Activated CD4-positive, alpha-beta T cell treated with anti-CD3 and anti-CD28 coated beads for 4 hours (primary cell): ENCODE measurements around the gene PTPRN2.
"Not testable (repeated sequence)": the region's sequence is repeated elsewhere in the genome, so short reads cannot be mapped to it uniquely, and the experiment has no call there.

Experiments used
- DNase-seq, 2 donors: peaks; one replicate each; pipeline ENCODE4 v3.0.0-alpha.2; 2020

PTPRN2 gene

GRCh38 chr7:158054081-158054480, 533.5 kb downstream of the PTPRN2 start:
- DNase-seq, result no peak

- DNase-seq, result no peak
These were observed 534.3 kb downstream of the PTPRN2 start for GRCh38 chr7:158053183-158053915.

- no peak for DNase-seq
These were observed 535.1 kb downstream of the PTPRN2 start for GRCh38 chr7:158052381-158053060.

GRCh38 chr7:158051776-158052175, 535.8 kb downstream of the PTPRN2 start:
- DNase-seq, result no peak

- DNase-seq, result no peak
These were observed 536.5 kb downstream of the PTPRN2 start for GRCh38 chr7:158050978-158051651.

- DNase-seq, result no peak
These were observed 537.1 kb downstream of the PTPRN2 start for GRCh38 chr7:158050441-158050977.

GRCh38 chr7:158049271-158049670, 538.4 kb downstream of the PTPRN2 start:
- DNase-seq, result no peak

- no peak for DNase-seq
These were observed 539.1 kb downstream of the PTPRN2 start for GRCh38 chr7:158048569-158048968.

- DNase-seq, result no peak
These were observed 540.1 kb downstream of the PTPRN2 start for GRCh38 chr7:158047391-158048059.

- not testable (repeated sequence) for DNase-seq
These were observed 541.4 kb downstream of the PTPRN2 start for GRCh38 chr7:158046246-158046645.

- no peak for DNase-seq
These were observed 543.2 kb downstream of the PTPRN2 start for GRCh38 chr7:158044482-158044823.

GRCh38 chr7:158043551-158044481, 543.8 kb downstream of the PTPRN2 start:
- no peak for DNase-seq

- no peak for DNase-seq
These were observed 545.3 kb downstream of the PTPRN2 start for GRCh38 chr7:158042156-158042880.

GRCh38 chr7:158040199-158040598, 547.4 kb downstream of the PTPRN2 start:
- no peak for DNase-seq

GRCh38 chr7:158039270-158039669, 548.4 kb downstream of the PTPRN2 start:
- no peak for DNase-seq

GRCh38 chr7:158037211-158037610, 550.4 kb downstream of the PTPRN2 start:
- DNase-seq, result no peak

GRCh38 chr7:158035343-158035742, 552.3 kb downstream of the PTPRN2 start:
- DNase-seq, result no peak

GRCh38 chr7:158034571-158034970, 553.1 kb downstream of the PTPRN2 start:
- DNase-seq, result no peak

- not testable (repeated sequence) for DNase-seq
These were observed 553.7 kb downstream of the PTPRN2 start for GRCh38 chr7:158033925-158034324.

- DNase-seq, result no peak
These were observed 554.4 kb downstream of the PTPRN2 start for GRCh38 chr7:158033196-158033595.

- DNase-seq, result no peak
These were observed 555.0 kb downstream of the PTPRN2 start for GRCh38 chr7:158032561-158033115.
